Measurements from ENCODE around the gene RTN3. TPM values are rescaled to one million over a fixed set of nuclear protein-coding genes. Genes with fewer than 3 reads are reported as not detected.

Gene RTN3
- total RNA-seq, 2 donors from 2014 or later: 128 to 160 TPM

DNA sequence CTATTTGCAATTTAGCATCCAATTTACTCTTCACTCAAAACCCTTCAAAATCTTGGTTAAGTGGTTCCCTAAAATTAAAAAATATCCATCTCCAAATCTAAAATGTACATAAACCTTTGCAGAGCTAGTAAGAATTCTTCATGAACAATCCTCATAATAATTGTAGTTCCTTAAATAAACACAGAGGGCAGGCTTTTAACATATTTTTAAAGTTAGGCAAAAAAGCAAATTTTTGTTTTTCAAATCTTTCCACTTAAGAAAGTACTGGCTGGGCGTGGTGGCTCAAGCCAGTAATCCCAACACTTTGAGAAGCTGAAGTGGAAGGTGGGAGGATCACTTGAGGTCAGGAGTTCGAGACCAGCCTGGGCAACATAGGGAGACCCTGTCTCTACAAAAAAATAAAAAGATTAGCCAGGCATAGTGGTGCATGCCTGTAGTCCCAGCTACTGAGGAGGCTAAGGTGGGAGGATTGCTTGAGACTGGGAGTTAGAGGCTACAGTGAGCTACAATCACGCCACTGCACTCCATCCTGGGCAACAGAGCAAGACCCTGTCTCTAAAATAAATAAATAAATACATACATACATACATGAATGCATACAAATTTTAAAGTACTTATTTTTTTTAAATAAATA is 42.0 kb upstream of the RTN3 start:
- H3K27ac Mint-ChIP-seq: no peak overlapping the region
- DNase-seq: peak; percentile 10
- no peaks in the 10 kb centered on the region for H3K9me3 Mint-ChIP-seq

GRCh38 chr11:63641727-63642126 is 39.6 kb upstream of the RTN3 start:
- H3K9me3 ChIP-seq (ENCODE audit: control insufficient read depth, low read length): no peaks in the 10 kb centered on the region
- H3K4me3 Mint-ChIP-seq: no peak overlapping the region
- peaks cover 13% of the 10 kb centered on the region for H3K4me1 Mint-ChIP-seq
- DNase-seq: no peak
- no peak overlapping the region for H3K27ac Mint-ChIP-seq
- H3K9ac ChIP-seq (ENCODE audit: extremely low read depth, low read length, poor library complexity, severe bottlenecking): no peak overlapping the region
- TF ChIP-seq CTCF (conservative IDR thresholded peaks at IDR 0.05): no peak
- H3K27me3 Mint-ChIP-seq (ENCODE audit: insufficient read depth): no peaks in the 10 kb centered on the region
- no peak overlapping the region for H3K4me3 ChIP-seq (ENCODE audit: low read length)
- no peak overlapping the region for H3K27ac ChIP-seq (ENCODE audit: low read depth, low read length)
- no peaks in the 10 kb centered on the region for H3K9me3 Mint-ChIP-seq
- peaks cover 6% of the 10 kb centered on the region for H3K4me1 ChIP-seq (ENCODE audit: control insufficient read depth, insufficient read depth, low read length)
- peaks cover 64% of the 10 kb centered on the region for H3K36me3 Mint-ChIP-seq (ENCODE audit: low read depth)
- H3K27me3 ChIP-seq (ENCODE audit: control insufficient read depth, insufficient read depth, low read length, poor library complexity, severe bottlenecking): no peaks in the 10 kb centered on the region
- peaks cover 71% of the 10 kb centered on the region for H3K36me3 ChIP-seq (ENCODE audit: control insufficient read depth, insufficient read depth, low read length)

More for the DNA sequence above, 42.0 kb upstream of the RTN3 start:
- Histone ChIP-seq H3K27ac (ENCODE audit: low read depth, low read length) (no peak overlapping the region), H3K36me3 (ENCODE audit: control insufficient read depth, insufficient read depth, low read length) (peaks cover 70% of the 10 kb centered on the region), H3K27me3 (ENCODE audit: control insufficient read depth, insufficient read depth, low read length, poor library complexity, severe bottlenecking) (no peaks in the 10 kb centered on the region), H3K4me1 (ENCODE audit: control insufficient read depth, insufficient read depth, low read length) (peaks cover 6% of the 10 kb centered on the region), H3K4me3 (ENCODE audit: low read length) (no peak overlapping the region), H3K9ac (ENCODE audit: extremely low read depth, low read length, poor library complexity, severe bottlenecking) (no peak overlapping the region), H3K9me3 (ENCODE audit: control insufficient read depth, low read length) (no peaks in the 10 kb centered on the region)
- Mint-ChIP-seq H3K27me3 (ENCODE audit: insufficient read depth) (no peaks in the 10 kb centered on the region), H3K36me3 (ENCODE audit: low read depth) (peaks cover 61% of the 10 kb centered on the region), H3K4me3 (no peak overlapping the region), H3K4me1 (peaks cover 15% of the 10 kb centered on the region)
- peak; percentile 65 for TF ChIP-seq CTCF (conservative IDR thresholded peaks at IDR 0.05)
- 75 to 97% methylated on average over 2 to 3 of the region's 3 CpGs for WGBS, 2 experiments (ENCODE audit: insufficient coverage in 1 of 2, insufficient read length in 1 of 2)

DNA sequence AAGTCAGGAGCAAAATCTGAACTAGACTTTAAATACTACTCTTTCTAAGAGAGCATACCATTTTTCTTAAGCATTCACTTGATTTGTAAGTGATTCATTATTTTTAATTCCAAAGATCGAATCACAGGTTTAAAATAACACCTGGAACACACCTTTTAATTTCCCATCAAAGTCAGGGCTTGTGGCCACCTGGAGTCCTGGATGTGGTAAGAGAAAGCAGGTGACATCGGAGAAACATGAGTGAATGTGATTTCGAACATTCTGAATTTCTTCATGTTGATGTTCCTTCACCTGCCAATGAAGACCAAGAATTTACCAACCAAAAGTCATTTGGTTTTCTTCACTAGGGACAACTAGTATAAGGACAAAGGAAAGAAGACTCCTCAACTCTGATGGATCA is 38.1 kb upstream of the RTN3 start:
- 84 to 100% methylated on average over 2 to 3 of the region's 3 CpGs for WGBS, 2 experiments (ENCODE audit: insufficient coverage in 1 of 2, insufficient read length in 1 of 2)
- H3K9ac ChIP-seq (ENCODE audit: extremely low read depth, low read length, poor library complexity, severe bottlenecking): no peak overlapping the region
- H3K4me1 Mint-ChIP-seq: peaks cover 13% of the 10 kb centered on the region

More for the DNA sequence above, 38.1 kb upstream of the RTN3 start:
- Histone ChIP-seq H3K4me3 (ENCODE audit: low read length) (peak overlapping the region; percentile 4), H3K4me1 (ENCODE audit: control insufficient read depth, insufficient read depth, low read length) (peaks cover 6% of the 10 kb centered on the region), H3K36me3 (ENCODE audit: control insufficient read depth, insufficient read depth, low read length) (peaks cover 71% of the 10 kb centered on the region), H3K27me3 (ENCODE audit: control insufficient read depth, insufficient read depth, low read length, poor library complexity, severe bottlenecking) (no peaks in the 10 kb centered on the region), H3K27ac (ENCODE audit: low read depth, low read length) (no peak overlapping the region), H3K9me3 (ENCODE audit: control insufficient read depth, low read length) (no peaks in the 10 kb centered on the region)
- no peaks in the 10 kb centered on the region for H3K27me3 Mint-ChIP-seq (ENCODE audit: insufficient read depth)
- H3K27ac Mint-ChIP-seq: no peak overlapping the region
- no peak for TF ChIP-seq CTCF (conservative IDR thresholded peaks at IDR 0.05)
- no peak overlapping the region for H3K4me3 Mint-ChIP-seq
- peak; percentile 2 for DNase-seq
- peaks cover 66% of the 10 kb centered on the region for H3K36me3 Mint-ChIP-seq (ENCODE audit: low read depth)
- no peaks in the 10 kb centered on the region for H3K9me3 Mint-ChIP-seq
